RPMI8226 (cell line): ENCODE data around the gene SETD9.

ENCODE experiments used
- DNase-seq: peaks from one replicate; pipeline ENCODE4 v3.0.0-alpha.2; 2015

Gene SETD9

GRCh38 chr5:56941981-56942380 is 32.6 kb downstream of the SETD9 start:
- DNase-seq = no peak

GRCh38 chr5:56947052-56947451 is 37.7 kb downstream of the SETD9 start:
- DNase-seq = no peak

- peak; percentile 79 for DNase-seq
Measured at GRCh38 chr5:56950626-56951125, 41.3 kb downstream of the SETD9 start.

GRCh38 chr5:56951126-56951945 is 41.9 kb downstream of the SETD9 start:
- peak; percentile 40 for DNase-seq

- DNase-seq = peak; percentile 84
Measured at GRCh38 chr5:56951946-56952691, 42.7 kb downstream of the SETD9 start, which contains the start of gene MIER3. Gene MIER3 (minus strand): TSS chr5:56952123. CDS start chr5:56952102, 21 bp downstream.

GRCh38 chr5:56954262-56954661 is 44.9 kb downstream of the SETD9 start:
- DNase-seq = no peak

GRCh38 chr5:56958595-56958994 is 49.2 kb downstream of the SETD9 start:
- no peak for DNase-seq

GRCh38 chr5:56959326-56959725 is 49.9 kb downstream of the SETD9 start:
- no peak for DNase-seq

GRCh38 chr5:56961746-56962145 is 52.4 kb downstream of the SETD9 start:
- no peak for DNase-seq

GRCh38 chr5:56962286-56962685 is 52.9 kb downstream of the SETD9 start:
- no peak for DNase-seq

GRCh38 chr5:56963246-56963645 is 53.9 kb downstream of the SETD9 start:
- no peak for DNase-seq

- no peak for DNase-seq
Measured at GRCh38 chr5:56964173-56964572, 54.8 kb downstream of the SETD9 start.
